HepG2 (cell line): Measurements from ENCODE around the gene TMEM134. TPM values are rescaled to one million over a fixed set of nuclear protein-coding genes. Genes with fewer than 3 reads are reported as not detected.

Source experiments
- ATAC-seq: fragments of 200-7000 bp; cut with Tn5 transposase; 3 replicates; pipeline ENCODE4 v1.9.1; 2020; ENCODE audit warnings: mild to moderate bottlenecking, moderate library complexity
- BruUV-seq: library from RNA; stranded (reverse); fragments of 400-500 nt; replicated peaks from 2 replicates; lab custom pipeline; 2021; lab: Mats Ljungman, UMichigan
- CTCF ChIA-PET: fragments of 300-600 bp; formaldehyde crosslinking; extraction: SDS; loops from one replicate; lab custom pipeline; 2021; ENCODE audit warnings: low total read pairs, inconsistent platforms, low intra/inter-chr PET ratio; lab: Yijun Ruan, JAX
- POLR2A ChIA-PET: fragments of 350-600 bp; sonication (Branson Sonifier 250); formaldehyde crosslinking; loops from one replicate; lab custom pipeline; 2020; ENCODE audit warnings: antibody characterized with exemption, inconsistent platforms; lab: Yijun Ruan, JAX
- DNase-seq: peaks from one replicate; pipeline ENCODE4 v3.0.0-alpha.2; 2015; ENCODE audit warnings: low spot score
- FAIRE-seq: peaks from 3 replicates; lab custom pipeline; 2011; peaks lifted over from hg19 to GRCh38; lab: Jason Lieb, UNC
- H2AFZ ChIP-seq: one replicate; pipeline ENCODE4 v1.6.1; 2011; ENCODE audit warnings: low read length, inconsistent platforms
- H3K27ac ChIP-seq: fragments of 300-600 bp; 3 replicates; pipeline ENCODE4 v1.8.0; 2011; ENCODE audit warnings: mixed run types, mild to moderate bottlenecking, mixed read lengths, low read length, inconsistent platforms; ENCODE audit not compliant: insufficient read depth; ENCODE audit errors: extremely low read length
- H3K27me3 ChIP-seq, 2 experiments: fragments of 200-600 bp in 1 of 2; 2 replicates in 1 of 2; 3 replicates in 1 of 2; pipeline versions ENCODE4 v1.6.0 to v1.8.0; 2011; ENCODE audit warnings: low read length in 2 of 2, mild to moderate bottlenecking in 2 of 2, moderate library complexity in 2 of 2, inconsistent platforms in 1 of 2; ENCODE audit not compliant: insufficient read depth in 2 of 2, control insufficient read depth in 1 of 2
- H3K36me3 ChIP-seq, 2 experiments: fragments of 200-600 bp in 1 of 2; replicated peaks in 1 of 2; 2 replicates in 1 of 2; 3 replicates in 1 of 2; pipeline versions ENCODE4 v1.5.1 to v1.8.0; 2011; ENCODE audit warnings: low read length in 2 of 2, inconsistent platforms in 1 of 2; ENCODE audit not compliant: insufficient read depth in 2 of 2, control insufficient read depth in 1 of 2
- H3K4me1 ChIP-seq: 2 replicates; pipeline ENCODE4 v1.5.1; 2012; ENCODE audit warnings: low read length, inconsistent platforms; ENCODE audit not compliant: insufficient read depth
- H3K4me2 ChIP-seq: 2 replicates; pipeline ENCODE4 v1.6.0; 2011; ENCODE audit warnings: low read depth, low read length, inconsistent platforms
- H3K4me3 ChIP-seq, 3 experiments: fragments of 200-600 bp in 1 of 3; sonication (generic), shearing (Covaris generic) in 1 of 3; replicated peaks in 1 of 3; 2 replicates each; pipeline ENCODE4 v1.5.1; 2011 to 2016; ENCODE audit warnings: low read length in 3 of 3, inconsistent platforms in 2 of 3, low read depth in 2 of 3, mild to moderate bottlenecking in 2 of 3, control low read depth in 1 of 3, mixed read lengths in 1 of 3; ENCODE audit not compliant: insufficient read depth in 1 of 3
- H3K79me2 ChIP-seq: one replicate; pipeline ENCODE4 v1.6.1; 2011; ENCODE audit warnings: low read length, inconsistent platforms; ENCODE audit not compliant: insufficient read depth
- H3K9ac ChIP-seq: 2 replicates; pipeline ENCODE4 v1.6.0; 2011; ENCODE audit warnings: mild to moderate bottlenecking, low read depth, low read length, inconsistent platforms; ENCODE audit not compliant: insufficient read depth
- H3K9me3 ChIP-seq: 2 replicates; pipeline ENCODE4 v1.5.1; 2012; ENCODE audit warnings: mild to moderate bottlenecking, low read length
- H4K20me1 ChIP-seq: 2 replicates; pipeline ENCODE4 v1.6.0; 2011; ENCODE audit warnings: inconsistent platforms, mild to moderate bottlenecking, low read length, moderate library complexity; ENCODE audit not compliant: insufficient read depth
- ELF3 ChIP-seq: IDR thresholded peaks from 2 replicates; pipeline ENCODE4 v1.6.1; 2016; ENCODE audit warnings: missing genetic modification reagents, missing compliant biosample characterization
- ELF4 ChIP-seq: sonication (generic); formaldehyde crosslinking; IDR thresholded peaks from 2 replicates; pipeline ENCODE4 v1.5.0; 2020; ENCODE audit warnings: missing genetic modification reagents, mild to moderate bottlenecking, moderate library complexity, borderline replicate concordance
- PCBP2 ChIP-seq: fragments of 200-400 bp; formaldehyde crosslinking; optimal IDR thresholded peaks from 2 replicates; pipeline ENCODE3; 2018; ENCODE audit warnings: low read length, low read depth; ENCODE audit not compliant: poor library complexity, severe bottlenecking
- PHF5A ChIP-seq: IDR thresholded peaks from one replicate; pipeline ENCODE4 v1.6.1; 2018; ENCODE audit warnings: low read depth, missing genetic modification reagents; ENCODE audit not compliant: unreplicated experiment
- SNAI1 ChIP-seq: sonication (generic); formaldehyde crosslinking; IDR thresholded peaks from 2 replicates; pipeline ENCODE4 v1.5.0; 2020; ENCODE audit warnings: mild to moderate bottlenecking, missing genetic modification reagents, borderline replicate concordance
- TGIF2 ChIP-seq: IDR thresholded peaks from 2 replicates; pipeline ENCODE4 v1.6.1; 2016; ENCODE audit warnings: control low read depth, missing compliant biosample characterization
- TOE1 ChIP-seq: sonication (generic); formaldehyde crosslinking; IDR thresholded peaks from 2 replicates; pipeline ENCODE4 v1.4.0; 2020; ENCODE audit warnings: mild to moderate bottlenecking, missing genetic modification reagents
- ZBTB7B ChIP-seq: sonication (generic); formaldehyde crosslinking; IDR thresholded peaks from 2 replicates; pipeline ENCODE4 v1.4.0; 2020; ENCODE audit warnings: missing genetic modification reagents
- ZNF276 ChIP-seq: sonication (generic); formaldehyde crosslinking; IDR thresholded peaks from 2 replicates; pipeline ENCODE4 v1.4.0; 2020; ENCODE audit warnings: mild to moderate bottlenecking, low read depth, missing genetic modification reagents
- ZNF430 ChIP-seq: sonication (generic); formaldehyde crosslinking; IDR thresholded peaks from 2 replicates; pipeline ENCODE4 v1.9.0; 2021; ENCODE audit warnings: mild to moderate bottlenecking, missing genetic modification reagents
- ZNF501 ChIP-seq: sonication (generic); formaldehyde crosslinking; IDR thresholded peaks from 2 replicates; pipeline ENCODE4 v1.5.1; 2020; ENCODE audit warnings: mild to moderate bottlenecking, moderate library complexity, missing genetic modification reagents
- ZNF543 ChIP-seq: sonication (generic); formaldehyde crosslinking; IDR thresholded peaks from 2 replicates; pipeline ENCODE4 v1.4.0; 2020; ENCODE audit warnings: mild to moderate bottlenecking, missing genetic modification reagents
- WGBS: methylation state at CpG from one replicate; pipeline ENCODE4 v1.1.6; 2017; ENCODE audit warnings: low lambda C conversion rate; 5-methylcytosine and 5-hydroxymethylcytosine counted together
- in situ Hi-C: cut with HindIII; loops from 2 replicates; pipeline ENCODE4 v1.10.0; 2017; ENCODE audit warnings: low pct_unique_long_range_greater_than_20kb; ENCODE audit not compliant: extremely low pct_ligation_motif_present
- intact Hi-C: fragments of 100-400 bp; cut with micrococcal nuclease; formaldehyde crosslinking; loops from one replicate; pipeline ENCODE4 v1.10.0; 2022; ENCODE audit not compliant: unreplicated experiment
- polyA plus RNA-seq, 8 experiments: library from polyadenylated mRNA; depleted of rRNA in 3 of 8; stranded (reverse) in 7 of 8; unstranded in 1 of 8; fragments of >200 nt; fragmentation: Illumina TruSeq in 4 of 8; extraction: Trizol in 4 of 8; gene quantifications; 2 replicates each; pipeline versions ENCODE4 v1.2.1 to v1.2.3, GENCODE V29; 2011 to 2016; ENCODE audit warnings: low read depth in 4 of 8, missing spikeins in 1 of 8, mixed read lengths in 1 of 8; ENCODE audit not compliant: insufficient read depth in 1 of 8
- total RNA-seq, 5 experiments: library from RNA; depleted of rRNA; stranded (reverse); fragments of >200 nt; fragmentation: Illumina TruSeq; extraction: Trizol; gene quantifications; 2 replicates each; pipeline ENCODE4 v1.2.3, GENCODE V29; 2016; ENCODE audit warnings: low read depth in 1 of 5
- TF ChIP-seq, protein P1 (sequence below): sonication (generic); formaldehyde crosslinking; IDR thresholded peaks from 2 replicates; pipeline ENCODE4 v1.4.0; 2020; ENCODE audit warnings: missing genetic modification reagents
- TF ChIP-seq, protein P2 (sequence below): sonication (generic); formaldehyde crosslinking; IDR thresholded peaks from 2 replicates; pipeline ENCODE4 v1.5.0; 2020; ENCODE audit warnings: missing genetic modification reagents

The TMEM134 gene
- total and polyA plus RNA-seq, 2 of the 13 experiments (the other 11 are each of a cell fraction or from before 2014, with no cell fraction given): 6.9 to 26.9 TPM

DNA sequence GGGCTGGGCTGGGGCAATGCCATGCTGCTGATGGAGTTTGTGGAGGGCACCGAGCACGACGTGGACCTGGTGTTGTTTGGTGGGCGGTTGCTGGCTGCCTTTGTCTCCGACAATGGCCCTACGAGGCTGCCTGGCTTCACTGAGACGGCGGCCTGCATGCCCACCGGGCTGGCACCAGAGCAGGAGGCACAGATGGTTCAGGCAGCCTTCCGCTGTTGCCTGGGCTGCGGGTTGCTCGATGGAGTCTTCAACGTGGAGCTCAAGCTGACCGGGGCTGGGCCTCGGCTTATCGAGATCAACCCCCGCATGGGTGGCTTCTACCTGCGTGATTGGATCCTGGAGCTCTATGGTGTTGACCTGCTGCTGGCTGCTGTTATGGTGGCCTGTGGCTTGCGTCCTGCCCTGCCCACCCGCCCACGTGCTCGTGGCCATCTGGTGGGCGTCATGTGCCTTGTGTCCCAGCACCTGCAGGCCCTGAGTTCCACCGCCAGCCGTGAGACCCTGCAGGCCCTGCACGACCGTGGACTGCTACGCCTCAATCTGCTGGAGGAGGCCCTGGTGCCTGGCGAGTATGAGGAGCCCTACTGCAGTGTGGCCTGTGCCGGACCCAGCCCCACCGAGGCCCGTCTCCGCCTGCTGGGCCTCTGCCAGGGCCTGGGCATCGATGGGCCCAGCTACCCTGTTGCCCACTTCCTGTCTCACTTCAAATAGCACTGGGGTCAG, 45.0 kb downstream of the TMEM134 start (continued):
- no peak for TF ChIP-seq ZNF276 (CRISPR knock-in tag)
- TF ChIP-seq, protein P1, sequence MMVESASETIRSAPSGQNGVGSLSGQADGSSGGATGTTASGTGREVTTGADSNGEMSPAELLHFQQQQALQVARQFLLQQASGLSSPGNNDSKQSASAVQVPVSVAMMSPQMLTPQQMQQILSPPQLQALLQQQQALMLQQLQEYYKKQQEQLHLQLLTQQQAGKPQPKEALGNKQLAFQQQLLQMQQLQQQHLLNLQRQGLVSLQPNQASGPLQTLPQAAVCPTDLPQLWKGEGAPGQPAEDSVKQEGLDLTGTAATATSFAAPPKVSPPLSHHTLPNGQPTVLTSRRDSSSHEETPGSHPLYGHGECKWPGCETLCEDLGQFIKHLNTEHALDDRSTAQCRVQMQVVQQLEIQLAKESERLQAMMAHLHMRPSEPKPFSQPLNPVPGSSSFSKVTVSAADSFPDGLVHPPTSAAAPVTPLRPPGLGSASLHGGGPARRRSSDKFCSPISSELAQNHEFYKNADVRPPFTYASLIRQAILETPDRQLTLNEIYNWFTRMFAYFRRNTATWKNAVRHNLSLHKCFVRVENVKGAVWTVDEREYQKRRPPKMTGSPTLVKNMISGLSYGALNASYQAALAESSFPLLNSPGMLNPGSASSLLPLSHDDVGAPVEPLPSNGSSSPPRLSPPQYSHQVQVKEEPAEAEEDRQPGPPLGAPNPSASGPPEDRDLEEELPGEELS (CRISPR knock-in tag): no peak
- no peak for TF ChIP-seq ELF4 (CRISPR knock-in tag)

DNA sequence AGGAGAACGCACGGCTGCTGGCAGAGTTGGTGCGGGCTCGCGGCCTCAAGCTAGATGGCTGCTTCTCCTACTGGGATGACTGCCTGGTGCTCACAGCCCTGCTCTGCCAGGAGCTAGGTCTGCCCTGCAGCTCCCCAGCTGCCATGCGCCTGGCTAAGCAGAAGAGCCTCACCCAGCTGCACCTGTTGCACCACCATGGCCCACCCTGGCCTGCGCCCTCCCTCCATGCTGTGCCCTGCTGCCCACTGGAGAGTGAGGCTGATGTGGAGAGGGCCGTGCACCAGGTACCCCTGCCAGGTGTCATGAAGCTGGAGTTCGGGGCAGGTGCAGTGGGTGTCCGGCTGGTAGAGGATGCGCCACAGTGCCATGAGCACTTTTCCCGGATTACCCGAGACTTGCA, 45.6 kb downstream of the TMEM134 start:
- no peak overlapping the region for H3K4me2 ChIP-seq
- H3K9me3 ChIP-seq: no peaks in the 10 kb centered on the region
- in situ Hi-C loops: no loop called here
- H4K20me1 ChIP-seq: no peaks in the 10 kb centered on the region
- 78% methylated on average over 7 of the region's 13 CpGs for WGBS
- no TSS peak for BruUV-seq
- TF ChIP-seq ZNF543 (CRISPR knock-in tag) (no peak), ZNF501 (CRISPR knock-in tag) (no peak), TOE1 (CRISPR knock-in tag) (no peak), ZBTB7B (no peak), ZNF430 (CRISPR knock-in tag) (no peak), SNAI1 (no peak), PCBP2 (no peak), PHF5A (no peak), TGIF2 (CRISPR knock-in tag) (no peak), ELF3 (CRISPR knock-in tag) (no peak)
- TF ChIP-seq, protein P2, sequence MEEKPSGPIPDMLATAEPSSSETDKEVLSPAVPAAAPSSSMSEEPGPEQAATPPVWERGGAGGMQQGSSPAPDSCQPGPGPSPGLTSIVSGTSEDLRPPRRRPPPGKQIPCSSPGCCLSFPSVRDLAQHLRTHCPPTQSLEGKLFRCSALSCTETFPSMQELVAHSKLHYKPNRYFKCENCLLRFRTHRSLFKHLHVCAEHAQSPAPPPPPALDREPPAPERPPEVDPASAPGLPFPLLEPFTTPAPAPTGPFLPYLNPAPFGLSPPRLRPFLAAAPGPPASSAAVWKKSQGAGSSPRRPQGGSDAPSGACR (CRISPR knock-in tag): no peak
- TF ChIP-seq, all 625 proteins: peak for 0
- H3K4me1 ChIP-seq: peaks cover 53% of the 10 kb centered on the region
- H3K79me2 ChIP-seq: peaks cover 2% of the 10 kb centered on the region
- no peak overlapping the region for H3K27ac ChIP-seq
- peaks cover 3 to 14% of the 10 kb centered on the region in 2 experiments; a peak in 2 of 5 replicates for H3K27me3 ChIP-seq
- intact Hi-C loops: no loop called here
- no peak overlapping the region for H2AFZ ChIP-seq
- no peak overlapping the region for H3K9ac ChIP-seq
- ChIA-PET CTCF (no interaction called here), POLR2A (interaction anchor here (1.0 to 7.4 kb wide), 2 partner anchors 20 to 34 kb away, joined by 3 to 78 read pairs; partner anchors contain the start of genes PPP1CA and TBC1D10C)
- no peaks in the 10 kb centered on the region for H3K36me3 ChIP-seq
- FAIRE-seq (no peak), DNase-seq (no peak), ATAC-seq (no peak)
- H3K4me3 ChIP-seq: no peak overlapping the region
